ENCODE measurements around the gene HIVEP3.

DNA sequence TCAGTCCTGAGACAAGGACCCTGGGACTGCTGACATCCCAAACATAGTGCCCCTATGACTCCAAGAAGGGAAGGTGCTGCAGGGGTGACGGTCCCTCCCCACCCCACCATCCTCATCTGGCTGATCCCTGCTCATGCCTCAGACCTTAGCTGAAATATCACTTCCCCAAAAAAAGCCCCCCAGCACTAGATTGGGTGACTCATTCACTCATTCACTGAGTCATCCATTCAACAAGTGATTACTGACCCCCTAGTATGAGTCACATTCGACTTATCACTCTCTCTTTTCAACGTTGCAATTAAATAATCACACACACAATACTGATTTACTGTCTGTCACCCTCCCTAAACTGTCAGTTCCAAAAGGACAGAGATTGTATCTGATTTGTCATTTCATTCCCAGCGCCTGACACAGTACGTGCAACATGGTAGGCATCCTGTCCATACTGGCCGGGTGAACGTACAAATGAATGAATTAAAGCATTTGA is 48.6 kb downstream of the HIVEP3 start:
- TF ChIP-seq, protein P1, sequence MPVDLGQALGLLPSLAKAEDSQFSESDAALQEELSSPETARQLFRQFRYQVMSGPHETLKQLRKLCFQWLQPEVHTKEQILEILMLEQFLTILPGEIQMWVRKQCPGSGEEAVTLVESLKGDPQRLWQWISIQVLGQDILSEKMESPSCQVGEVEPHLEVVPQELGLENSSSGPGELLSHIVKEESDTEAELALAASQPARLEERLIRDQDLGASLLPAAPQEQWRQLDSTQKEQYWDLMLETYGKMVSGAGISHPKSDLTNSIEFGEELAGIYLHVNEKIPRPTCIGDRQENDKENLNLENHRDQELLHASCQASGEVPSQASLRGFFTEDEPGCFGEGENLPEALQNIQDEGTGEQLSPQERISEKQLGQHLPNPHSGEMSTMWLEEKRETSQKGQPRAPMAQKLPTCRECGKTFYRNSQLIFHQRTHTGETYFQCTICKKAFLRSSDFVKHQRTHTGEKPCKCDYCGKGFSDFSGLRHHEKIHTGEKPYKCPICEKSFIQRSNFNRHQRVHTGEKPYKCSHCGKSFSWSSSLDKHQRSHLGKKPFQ (CRISPR knock-in tag; IDR thresholded peaks at IDR 0.05; ENCODE audit: insufficient replicate concordance): no peak
- TF ChIP-seq, protein P2, sequence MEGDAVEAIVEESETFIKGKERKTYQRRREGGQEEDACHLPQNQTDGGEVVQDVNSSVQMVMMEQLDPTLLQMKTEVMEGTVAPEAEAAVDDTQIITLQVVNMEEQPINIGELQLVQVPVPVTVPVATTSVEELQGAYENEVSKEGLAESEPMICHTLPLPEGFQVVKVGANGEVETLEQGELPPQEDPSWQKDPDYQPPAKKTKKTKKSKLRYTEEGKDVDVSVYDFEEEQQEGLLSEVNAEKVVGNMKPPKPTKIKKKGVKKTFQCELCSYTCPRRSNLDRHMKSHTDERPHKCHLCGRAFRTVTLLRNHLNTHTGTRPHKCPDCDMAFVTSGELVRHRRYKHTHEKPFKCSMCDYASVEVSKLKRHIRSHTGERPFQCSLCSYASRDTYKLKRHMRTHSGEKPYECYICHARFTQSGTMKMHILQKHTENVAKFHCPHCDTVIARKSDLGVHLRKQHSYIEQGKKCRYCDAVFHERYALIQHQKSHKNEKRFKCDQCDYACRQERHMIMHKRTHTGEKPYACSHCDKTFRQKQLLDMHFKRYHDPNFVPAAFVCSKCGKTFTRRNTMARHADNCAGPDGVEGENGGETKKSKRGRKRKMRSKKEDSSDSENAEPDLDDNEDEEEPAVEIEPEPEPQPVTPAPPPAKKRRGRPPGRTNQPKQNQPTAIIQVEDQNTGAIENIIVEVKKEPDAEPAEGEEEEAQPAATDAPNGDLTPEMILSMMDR (CRISPR knock-in tag; IDR thresholded peaks at IDR 0.05): no peak

Data from HepG2 (cell line).